ENCODE data around the gene SETD4. TPM values are rescaled to one million over a fixed set of nuclear protein-coding genes. Genes with fewer than 3 reads are reported as not detected.

Gene SETD4
- 13.7 and 14.6 TPM in 2 replicates for polyA plus RNA-seq (2011; rRNA removed)
- 8.0 and 8.1 TPM in 2 replicates for polyA minus RNA-seq (2011; rRNA and poly(A)+ RNA removed)

GRCh38 chr21:36060159-36060921 lies at the start of gene SETD4:
Gene SETD4, minus strand, starts transcription at chr21:36060526. Its CDS starts 1,638 bp downstream, at chr21:36058888.
- POLR2A ChIA-PET, result interaction anchor here (0.5 to 1.2 kb wide), 4 partner anchors 9 to 1330 kb away, joined by 3 to 13 read pairs (median 4); partner anchors contain the start of gene CBR1
- CTCF ChIA-PET, result interaction anchor here (0.8 to 2.2 kb wide), 4 partner anchors 46 to 77 kb away, joined by 3 to 7 read pairs (median 4); no protein-coding TSS in a partner anchor

GRCh38 chr21:36109868-36110267 lies 49.5 kb upstream of the SETD4 start:
- no peak for TF ChIP-seq CTCF (IDR thresholded peaks at IDR 0.05; ENCODE audit: insufficient read depth, low read depth, low read length)
- Histone ChIP-seq H3K36me3 (ENCODE audit: control insufficient read depth, insufficient read depth, low read length) (no peaks in the 10 kb centered on the region), H3K27me3 (ENCODE audit: control insufficient read depth, insufficient read depth, low read length) (0 out of 2 replicates have a peak, but pooled peaks cover 1% of the 10 kb centered on the region), H3K4me3 (ENCODE audit: low read depth, low read length) (no peak overlapping the region)
- ChIA-PET POLR2A (interaction anchor here (0.5 kb wide), 1 partner anchor 27 kb away, joined by 13 read pairs; no protein-coding TSS in a partner anchor), CTCF (interaction anchor here (1.1 kb wide), 1 partner anchor 81 kb away, joined by 3 read pairs; no protein-coding TSS in a partner anchor)
- DNase-seq (ENCODE audit: low read depth), result no peak

More at GRCh38 chr21:36060159-36060921, at the start of gene SETD4:
- peaks cover 10% of the 10 kb centered on the region for H3K36me3 ChIP-seq (ENCODE audit: control insufficient read depth, insufficient read depth, low read length)
- H3K4me3 ChIP-seq (ENCODE audit: low read depth, low read length), result peak within 1 kb of the TSS; percentile 99
- peak; percentile 76 for DNase-seq (ENCODE audit: low read depth)
- H3K27me3 ChIP-seq (ENCODE audit: control insufficient read depth, insufficient read depth, low read length), result no peaks in the 10 kb centered on the region
- no peak for TF ChIP-seq CTCF (IDR thresholded peaks at IDR 0.05; ENCODE audit: insufficient read depth, low read depth, low read length)

- Histone ChIP-seq H3K4me3 (ENCODE audit: low read depth, low read length) (no peak overlapping the region), H3K36me3 (ENCODE audit: control insufficient read depth, insufficient read depth, low read length) (no peaks in the 10 kb centered on the region), H3K27me3 (ENCODE audit: control insufficient read depth, insufficient read depth, low read length) (0 out of 2 replicates have a peak, but pooled peaks cover 3% of the 10 kb centered on the region)
- no peak for DNase-seq (ENCODE audit: low read depth)
- POLR2A ChIA-PET, result no interaction called here
- CTCF ChIA-PET, result interaction anchor here (0.9 to 1.2 kb wide), 2 partner anchors 18 to 46 kb away, joined by 3 read pairs; no protein-coding TSS in a partner anchor
- no peak for TF ChIP-seq CTCF (IDR thresholded peaks at IDR 0.05; ENCODE audit: insufficient read depth, low read depth, low read length)
These were observed 45.1 kb upstream of the SETD4 start for GRCh38 chr21:36105327-36105842.

GRCh38 chr21:36104317-36105300 lies 44.3 kb upstream of the SETD4 start:
- CTCF ChIA-PET, result interaction anchor here (0.8 to 1.3 kb wide), 3 partner anchors 9 to 18 kb away, joined by 3 to 4 read pairs (median 4); no protein-coding TSS in a partner anchor
- no peaks in the 10 kb centered on the region for H3K36me3 ChIP-seq (ENCODE audit: control insufficient read depth, insufficient read depth, low read length)
- POLR2A ChIA-PET, result no interaction called here
- no peak for DNase-seq (ENCODE audit: low read depth)
- H3K4me3 ChIP-seq (ENCODE audit: low read depth, low read length), result no peak overlapping the region
- 0 out of 2 replicates have a peak, but pooled peaks cover 3% of the 10 kb centered on the region for H3K27me3 ChIP-seq (ENCODE audit: control insufficient read depth, insufficient read depth, low read length)
- peak; percentile 52 for TF ChIP-seq CTCF (IDR thresholded peaks at IDR 0.05; ENCODE audit: insufficient read depth, low read depth, low read length)
